Stomach (tissue), 4 donors: ENCODE results near the gene PPIH.

Experiments
- EP300 ChIP-seq: sonication (generic); formaldehyde crosslinking; IDR thresholded peaks from one replicate; pipeline ENCODE4 v1.6.1; 2017; ENCODE audit warnings: antibody characterized with exemption
- POLR2A ChIP-seq, 4 donors: fragments of 450-650 bp; IDR thresholded peaks; one replicate each; pipeline ENCODE4 v1.6.1; 2016; ENCODE audit warnings: antibody characterized with exemption in 4 of 4, control low read depth in 2 of 4, mild to moderate bottlenecking in 1 of 4, moderate library complexity in 1 of 4
- POLR2AphosphoS5 ChIP-seq, 3 donors: sonication (generic); formaldehyde crosslinking; IDR thresholded peaks; one replicate each; pipeline ENCODE4 v1.6.1; 2016; ENCODE audit warnings: antibody characterized with exemption in 3 of 3
- TF ChIP-seq, protein P1 (sequence below), 7 experiments: fragments of 450-650 bp in 4 of 7; fragments of 200-600 bp in 3 of 7; sonication (generic) in 3 of 7; IDR thresholded peaks; one replicate each; pipeline ENCODE4 v1.5.1; 2016 to 2019; ENCODE audit warnings: antibody characterized with exemption in 7 of 7, control low read depth in 2 of 7, mild to moderate bottlenecking in 1 of 7

DNA sequence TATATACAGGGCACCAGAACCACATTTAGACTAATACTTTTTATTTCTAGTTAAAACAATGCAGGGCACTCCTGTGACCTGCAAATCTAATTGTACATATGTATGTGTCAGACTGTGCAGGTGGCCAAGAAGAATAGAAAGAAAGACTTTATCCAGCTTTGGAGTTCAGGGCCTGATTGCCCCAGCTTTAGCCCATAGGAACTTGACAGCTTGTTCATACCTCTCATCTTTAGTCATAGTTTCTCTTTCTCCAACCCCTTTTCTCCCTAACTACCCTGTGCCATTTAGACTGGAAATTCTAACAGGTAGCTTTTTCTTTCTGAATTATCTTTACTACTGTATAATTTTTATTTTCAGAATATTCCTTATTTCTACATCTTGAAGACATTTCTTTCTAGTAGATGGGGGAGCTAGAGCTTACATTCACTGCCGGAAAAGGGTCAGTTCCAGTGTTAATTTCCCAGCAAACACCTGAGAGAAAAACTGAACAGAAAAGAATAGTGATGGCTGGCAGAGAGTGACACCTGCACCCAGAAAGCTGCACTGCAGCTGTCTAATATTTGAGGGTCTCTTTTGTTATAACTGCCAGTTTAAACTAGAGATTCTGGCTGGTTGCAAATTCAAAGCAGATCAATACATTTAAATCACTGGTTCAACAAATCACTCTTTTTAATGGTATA, 32.4 kb downstream of the PPIH start:
- TF ChIP-seq, protein P1, sequence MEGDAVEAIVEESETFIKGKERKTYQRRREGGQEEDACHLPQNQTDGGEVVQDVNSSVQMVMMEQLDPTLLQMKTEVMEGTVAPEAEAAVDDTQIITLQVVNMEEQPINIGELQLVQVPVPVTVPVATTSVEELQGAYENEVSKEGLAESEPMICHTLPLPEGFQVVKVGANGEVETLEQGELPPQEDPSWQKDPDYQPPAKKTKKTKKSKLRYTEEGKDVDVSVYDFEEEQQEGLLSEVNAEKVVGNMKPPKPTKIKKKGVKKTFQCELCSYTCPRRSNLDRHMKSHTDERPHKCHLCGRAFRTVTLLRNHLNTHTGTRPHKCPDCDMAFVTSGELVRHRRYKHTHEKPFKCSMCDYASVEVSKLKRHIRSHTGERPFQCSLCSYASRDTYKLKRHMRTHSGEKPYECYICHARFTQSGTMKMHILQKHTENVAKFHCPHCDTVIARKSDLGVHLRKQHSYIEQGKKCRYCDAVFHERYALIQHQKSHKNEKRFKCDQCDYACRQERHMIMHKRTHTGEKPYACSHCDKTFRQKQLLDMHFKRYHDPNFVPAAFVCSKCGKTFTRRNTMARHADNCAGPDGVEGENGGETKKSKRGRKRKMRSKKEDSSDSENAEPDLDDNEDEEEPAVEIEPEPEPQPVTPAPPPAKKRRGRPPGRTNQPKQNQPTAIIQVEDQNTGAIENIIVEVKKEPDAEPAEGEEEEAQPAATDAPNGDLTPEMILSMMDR (IDR thresholded peaks at IDR 0.05): peak in 1 of 7 experiments; percentile 21
- TF ChIP-seq EP300 (no peak), POLR2A (IDR thresholded peaks at IDR 0.05) (no peak), POLR2AphosphoS5 (IDR thresholded peaks at IDR 0.05) (no peak)
